SK-N-MC (cell line): ENCODE results near the gene HTR4.

Experiments
- DNase-seq: peaks from one replicate; pipeline ENCODE4 v3.0.0-alpha.2; 2011; ENCODE audit warnings: low read depth, low spot score
- H3K27ac ChIP-seq: fragments of 200-600 bp; sonication (generic); 2 replicates; pipeline ENCODE4 v1.5.1; 2016; ENCODE audit warnings: mixed run types
- H3K36me3 ChIP-seq: fragments of 200-600 bp; sonication (generic); 2 replicates; pipeline ENCODE4 v1.6.1; 2017; ENCODE audit warnings: antibody characterized with exemption, low read length, mixed read lengths; ENCODE audit not compliant: insufficient read depth
- H3K4me3 ChIP-seq: fragments of 200-600 bp; sonication (generic); 2 replicates; pipeline ENCODE4 v1.5.1; 2016
- H3K9ac ChIP-seq: fragments of 200-600 bp; sonication (generic); 2 replicates; pipeline ENCODE4 v1.8.0; 2017; ENCODE audit warnings: mixed run types, mixed read lengths; ENCODE audit not compliant: insufficient read length
- H3K9me3 ChIP-seq: fragments of 200-600 bp; sonication (generic); 2 replicates; pipeline ENCODE4 v1.6.1; 2017; ENCODE audit warnings: low read depth, mild to moderate bottlenecking, antibody characterized with exemption, low read length, moderate library complexity, mixed read lengths
- EZH2 ChIP-seq: fragments of 200-600 bp; sonication (generic); IDR thresholded peaks from one replicate; pipeline ENCODE4 v1.6.1; 2017; ENCODE audit warnings: antibody characterized with exemption
- FOXP2 ChIP-seq: optimal IDR thresholded peaks from 2 replicates; pipeline ENCODE3; 2011; ENCODE audit warnings: mild to moderate bottlenecking, moderate library complexity; ENCODE audit not compliant: insufficient read depth; ENCODE audit errors: extremely low read length, control extremely low read depth
- POLR2AphosphoS5 ChIP-seq: IDR thresholded peaks from 2 replicates; pipeline ENCODE4 v1.6.1; 2012; ENCODE audit warnings: mild to moderate bottlenecking, low read depth, low read length, borderline replicate concordance

The HTR4 gene

DNA sequence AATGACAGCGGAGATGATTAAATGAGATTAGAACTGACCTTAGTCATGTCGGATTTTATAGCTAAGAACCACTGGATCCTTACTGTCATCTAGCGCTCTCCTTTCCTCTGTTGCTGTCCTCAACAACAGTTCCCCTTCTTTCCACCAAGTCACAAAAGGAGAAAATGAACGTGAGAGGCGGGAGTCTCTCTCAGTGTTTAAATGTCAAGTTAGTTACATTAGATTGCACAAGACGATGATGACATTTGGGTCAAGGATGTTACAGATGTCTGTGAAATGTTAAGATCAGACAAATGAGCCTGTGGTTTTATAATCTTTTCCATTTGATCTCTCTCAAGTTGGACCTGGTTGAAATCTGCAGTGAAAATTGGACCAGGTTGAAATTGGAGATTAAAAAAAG is 217.1 kb downstream of the HTR4 start:
- Histone ChIP-seq H3K36me3 (peaks cover 63% of the 10 kb centered on the region), H3K9ac (no peak overlapping the region), H3K27ac (no peak overlapping the region), H3K4me3 (no peak overlapping the region), H3K9me3 (no peaks in the 10 kb centered on the region)
- DNase-seq = no peak
- TF ChIP-seq POLR2AphosphoS5 (no peak), EZH2 (no peak), FOXP2 (no peak)

DNA sequence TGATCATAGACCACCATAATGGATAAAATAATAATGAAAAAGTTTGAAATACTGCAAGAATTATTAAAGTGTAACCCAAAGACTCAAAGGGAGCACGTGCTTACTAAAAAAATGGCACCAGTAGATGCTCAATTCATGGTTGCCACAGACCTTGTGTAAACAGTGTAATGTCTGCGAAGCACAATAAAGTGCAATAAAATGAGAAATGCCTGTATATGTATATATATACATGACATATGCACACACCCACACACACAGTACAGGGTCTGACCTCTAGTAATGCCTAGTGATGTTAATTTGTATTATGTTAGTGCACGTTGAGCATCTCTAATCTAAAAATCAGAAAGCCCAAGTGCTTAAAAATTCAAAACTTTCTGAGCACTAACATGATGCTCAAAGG is 218.3 kb downstream of the HTR4 start:
- H3K9ac ChIP-seq = no peak overlapping the region
- TF ChIP-seq POLR2AphosphoS5 (no peak), EZH2 (no peak), FOXP2 (no peak)
- no peak overlapping the region for H3K4me3 ChIP-seq
- H3K36me3 ChIP-seq = peaks cover 58% of the 10 kb centered on the region
- H3K27ac ChIP-seq = no peak overlapping the region
- no peaks in the 10 kb centered on the region for H3K9me3 ChIP-seq
- DNase-seq = no peak

DNA sequence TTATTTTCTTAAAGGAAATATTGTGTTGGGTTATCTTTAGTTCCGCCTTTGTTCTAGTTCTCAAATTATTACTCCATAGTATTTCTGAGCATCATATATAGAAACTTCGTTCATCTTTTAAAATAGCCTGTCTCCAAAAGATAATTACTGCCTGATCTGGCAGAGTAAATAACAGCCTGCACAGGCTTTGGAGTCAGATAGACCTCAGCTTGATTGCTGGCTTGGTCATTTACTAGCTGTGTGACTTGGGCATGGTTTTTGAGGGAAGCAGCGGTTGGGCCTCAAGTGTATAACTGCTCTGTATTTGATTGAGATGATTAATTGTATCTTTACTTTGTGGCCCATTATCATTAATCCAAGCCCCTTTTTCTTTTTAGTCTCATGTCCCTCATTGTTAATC is 220.5 kb downstream of the HTR4 start:
- no peaks in the 10 kb centered on the region for H3K9me3 ChIP-seq
- TF ChIP-seq EZH2 = no peak
- TF ChIP-seq POLR2AphosphoS5 = no peak
- no peak for TF ChIP-seq FOXP2
- no peak for DNase-seq
- no peak overlapping the region for H3K27ac ChIP-seq
- H3K36me3 ChIP-seq = peaks cover 44% of the 10 kb centered on the region
- H3K4me3 ChIP-seq = no peak overlapping the region
- no peak overlapping the region for H3K9ac ChIP-seq
